Caco-2 (cell line): ENCODE measurements around the gene MXD3. TPM values are rescaled to one million over a fixed set of nuclear protein-coding genes. Genes with fewer than 3 reads are reported as not detected.

Source experiments
- BruUV-seq: library from RNA; stranded (reverse); fragments of 400-500 nt; replicated peaks from 2 replicates; lab custom pipeline; 2021; lab: Mats Ljungman, UMichigan
- CTCF ChIA-PET: fragments of 300-600 bp; sonication (Branson Sonifier 250); formaldehyde crosslinking; loops from one replicate; lab custom pipeline; 2022; ENCODE audit warnings: antibody characterized with exemption; lab: Charles Lee
- POLR2A ChIA-PET: fragments of 300-600 bp; sonication (Branson Sonifier 250); formaldehyde crosslinking; loops from one replicate; lab custom pipeline; 2022; ENCODE audit warnings: antibody characterized with exemption; lab: Charles Lee
- DNase-seq, 2 experiments: peaks; one replicate each; pipeline versions ENCODE4 v3.0.0 to v3.0.0-alpha.2; 2020 to 2022
- H3K27me3 ChIP-seq: replicated peaks from 2 replicates; pipeline ENCODE4 v1.6.0; 2011; ENCODE audit warnings: low read length; ENCODE audit not compliant: control insufficient read depth, insufficient read depth
- H3K36me3 ChIP-seq: 2 replicates; pipeline ENCODE4 v1.5.1; 2011; ENCODE audit warnings: low read length; ENCODE audit not compliant: control insufficient read depth, insufficient read depth
- H3K4me1 ChIP-seq: fragments of 250-450 bp; sonication (Bioruptor Pico); 2 replicates; pipeline ENCODE4 v1.5.1; 2020; ENCODE audit warnings: mild to moderate bottlenecking
- H3K4me3 ChIP-seq: 2 replicates; pipeline ENCODE4 v1.5.1; 2011; ENCODE audit warnings: low read depth, mild to moderate bottlenecking, control low read depth, low read length
- H3K9me3 ChIP-seq: fragments of 250-450 bp; sonication (Bioruptor Pico); 2 replicates; pipeline ENCODE4 v1.5.1; 2020; ENCODE audit warnings: mild to moderate bottlenecking, moderate library complexity
- H3K27ac Mint-ChIP-seq: one replicate; pipeline ENCODE4 v1.8.0; 2022; ENCODE audit warnings: mixed read lengths; ENCODE audit not compliant: unreplicated experiment
- H3K27me3 Mint-ChIP-seq: one replicate; pipeline ENCODE4 v1.8.0; 2022; ENCODE audit warnings: mixed read lengths; ENCODE audit not compliant: insufficient read depth, unreplicated experiment
- H3K36me3 Mint-ChIP-seq: one replicate; pipeline ENCODE4 v1.8.0; 2022; ENCODE audit warnings: mild to moderate bottlenecking, mixed read lengths; ENCODE audit not compliant: insufficient read depth, unreplicated experiment
- H3K4me1 Mint-ChIP-seq: one replicate; pipeline ENCODE4 v1.8.0; 2022; ENCODE audit warnings: low read depth, mixed read lengths; ENCODE audit not compliant: unreplicated experiment
- H3K4me3 Mint-ChIP-seq: one replicate; pipeline ENCODE4 v1.8.0; 2022; ENCODE audit warnings: mild to moderate bottlenecking, moderate library complexity, mixed read lengths; ENCODE audit not compliant: unreplicated experiment
- H3K9me3 Mint-ChIP-seq: one replicate; pipeline ENCODE4 v1.8.0; 2022; ENCODE audit warnings: mixed read lengths; ENCODE audit not compliant: unreplicated experiment
- CTCF ChIP-seq, 2 experiments: fragments of 200-600 bp in 1 of 2; IDR thresholded peaks; 1 replicate in 1 of 2; 2 replicates in 1 of 2; pipeline versions ENCODE4 v1.5.1 to v1.8.0; 2011 to 2022; ENCODE audit warnings: antibody characterized with exemption in 1 of 2, control low read depth in 1 of 2, inconsistent platforms in 1 of 2, low read depth in 1 of 2, low read length in 1 of 2, mild to moderate bottlenecking in 1 of 2, moderate library complexity in 1 of 2; ENCODE audit not compliant: insufficient read depth in 1 of 2, severe bottlenecking in 1 of 2, unreplicated experiment in 1 of 2
- intact Hi-C: fragments of 100-400 bp; cut with micrococcal nuclease; formaldehyde crosslinking; loops from one replicate; pipeline ENCODE4 v1.10.0; 2022; ENCODE audit not compliant: unreplicated experiment
- total RNA-seq: library from RNA; stranded (reverse); gene quantifications from 2 replicates; pipeline ENCODE4 v1.2.3, GENCODE V29; 2022

The MXD3 gene
- total RNA-seq, 1 experiment from 2014 or later, result 19.8 TPM

- H3K27me3 Mint-ChIP-seq, result no peaks in the 10 kb centered on the region
- CTCF ChIA-PET, result no interaction called here
- BruUV-seq, result no TSS peak
- Histone ChIP-seq H3K4me3 (no peak overlapping the region), H3K9me3 (no peaks in the 10 kb centered on the region), H3K4me1 (no peaks in the 10 kb centered on the region), H3K36me3 (no peaks in the 10 kb centered on the region; the same call in none of the 2 replicates), H3K27me3 (no peaks in the 10 kb centered on the region)
- no peak overlapping the region for H3K4me3 Mint-ChIP-seq
- DNase-seq, result no peak
- POLR2A ChIA-PET, result no interaction called here
- no peaks in the 10 kb centered on the region for H3K9me3 Mint-ChIP-seq
- H3K36me3 Mint-ChIP-seq, result peaks cover 44% of the 10 kb centered on the region
- no peak overlapping the region for H3K27ac Mint-ChIP-seq
- intact Hi-C loops, result no loop called here
- no peaks in the 10 kb centered on the region for H3K4me1 Mint-ChIP-seq
- TF ChIP-seq CTCF (IDR thresholded peaks at IDR 0.05; ENCODE audit: insufficient read depth in 1 of 2, low read depth in 1 of 2, low read length in 1 of 2, severe bottlenecking in 1 of 2, unreplicated experiment in 1 of 2), result no peak
These were observed 23.5 kb downstream of the MXD3 start for GRCh38 chr5:177288191-177288590.

GRCh38 chr5:177276886-177277285, 34.8 kb downstream of the MXD3 start:
- TF ChIP-seq CTCF (IDR thresholded peaks at IDR 0.05; ENCODE audit: insufficient read depth in 1 of 2, low read depth in 1 of 2, low read length in 1 of 2, severe bottlenecking in 1 of 2, unreplicated experiment in 1 of 2), result no peak
- Histone ChIP-seq H3K27me3 (no peaks in the 10 kb centered on the region), H3K36me3 (peaks cover 3% of the 10 kb centered on the region), H3K9me3 (no peaks in the 10 kb centered on the region), H3K4me3 (no peak overlapping the region), H3K4me1 (no peaks in the 10 kb centered on the region)
- Mint-ChIP-seq H3K9me3 (no peaks in the 10 kb centered on the region), H3K27me3 (no peaks in the 10 kb centered on the region), H3K36me3 (peaks cover 68% of the 10 kb centered on the region), H3K27ac (no peak overlapping the region), H3K4me1 (no peaks in the 10 kb centered on the region), H3K4me3 (no peak overlapping the region)
- ChIA-PET POLR2A (no interaction called here), CTCF (interaction anchor here (0.6 kb wide), 1 partner anchor 114 kb away, joined by 3 read pairs; no protein-coding TSS in a partner anchor)
- intact Hi-C loops, result no loop called here
- DNase-seq, result no peak
- no TSS peak for BruUV-seq

GRCh38 chr5:177275883-177276282, 35.8 kb downstream of the MXD3 start:
- POLR2A ChIA-PET, result no interaction called here
- Histone ChIP-seq H3K4me3 (no peak overlapping the region), H3K36me3 (peaks cover 3% of the 10 kb centered on the region), H3K27me3 (no peaks in the 10 kb centered on the region), H3K9me3 (no peaks in the 10 kb centered on the region), H3K4me1 (no peaks in the 10 kb centered on the region)
- no peak for DNase-seq
- Mint-ChIP-seq H3K36me3 (peaks cover 62% of the 10 kb centered on the region), H3K4me1 (no peaks in the 10 kb centered on the region), H3K27me3 (no peaks in the 10 kb centered on the region), H3K9me3 (no peaks in the 10 kb centered on the region), H3K27ac (no peak overlapping the region), H3K4me3 (no peak overlapping the region)
- no peak for TF ChIP-seq CTCF (IDR thresholded peaks at IDR 0.05; ENCODE audit: insufficient read depth in 1 of 2, low read depth in 1 of 2, low read length in 1 of 2, severe bottlenecking in 1 of 2, unreplicated experiment in 1 of 2)
- BruUV-seq, result no TSS peak
- intact Hi-C loops, result no loop called here
- CTCF ChIA-PET, result interaction anchor here (0.7 kb wide), 1 partner anchor 115 kb away, joined by 3 read pairs; no protein-coding TSS in a partner anchor
